HG02884 (cell line): Measurements from ENCODE around the gene RTN4R.
"Not testable (repeated sequence)": the region's sequence is repeated elsewhere in the genome, so short reads cannot be mapped to it uniquely, and the experiment has no call there.

Experiments
- ATAC-seq: cut with Tn5 transposase; IDR thresholded peaks from one replicate; pipeline ENCODE4 v1.9.1; 2021; ENCODE audit warnings: mild to moderate bottlenecking, moderate library complexity; ENCODE audit not compliant: unreplicated experiment

The RTN4R gene

GRCh38 chr22:20268279-20269012 lies at the start of gene RTN4R:
TSS of gene RTN4R (minus strand) at chr22:20268318. CDS start at chr22:20268092, 226 bp downstream.
- no peak for ATAC-seq

GRCh38 chr22:20317402-20318042 lies 49.4 kb upstream of the RTN4R start:
- not testable (repeated sequence) for ATAC-seq

GRCh38 chr22:20316844-20317401 lies 48.8 kb upstream of the RTN4R start:
- ATAC-seq, result no peak

GRCh38 chr22:20316217-20316843 lies 48.2 kb upstream of the RTN4R start:
- no peak for ATAC-seq

- no peak for ATAC-seq
Measured at GRCh38 chr22:20315337-20316216, 47.5 kb upstream of the RTN4R start.

GRCh38 chr22:20314741-20315336 lies 46.7 kb upstream of the RTN4R start:
- not testable (repeated sequence) for ATAC-seq

- ATAC-seq, result not testable (repeated sequence)
Measured at GRCh38 chr22:20314206-20314605, 46.1 kb upstream of the RTN4R start.

- not testable (repeated sequence) for ATAC-seq
Measured at GRCh38 chr22:20313306-20314077, 45.4 kb upstream of the RTN4R start.

GRCh38 chr22:20312396-20313191 lies 44.5 kb upstream of the RTN4R start:
- no peak for ATAC-seq

GRCh38 chr22:20311249-20312062 lies 43.3 kb upstream of the RTN4R start:
- ATAC-seq, result not testable (repeated sequence)

GRCh38 chr22:20310773-20311172 lies 42.7 kb upstream of the RTN4R start:
- ATAC-seq, result not testable (repeated sequence)

- not testable (repeated sequence) for ATAC-seq
Measured at GRCh38 chr22:20310180-20310579, 42.1 kb upstream of the RTN4R start.

- not testable (repeated sequence) for ATAC-seq
Measured at GRCh38 chr22:20308806-20309650, 40.9 kb upstream of the RTN4R start.

- not testable (repeated sequence) for ATAC-seq
Measured at GRCh38 chr22:20307448-20308447, 39.6 kb upstream of the RTN4R start.

- ATAC-seq, result not testable (repeated sequence)
Measured at GRCh38 chr22:20306646-20307447, 38.7 kb upstream of the RTN4R start.
